Transverse colon (tissue), 4 donors: ENCODE measurements around the gene TMEM239. TPM values are rescaled to one million over a fixed set of nuclear protein-coding genes. Genes with fewer than 3 reads are reported as not detected.

Experiments used
- DNase-seq: peaks from one replicate; pipeline ENCODE4 v3.0.0-alpha.2; 2019
- H3K27ac ChIP-seq, 4 donors: fragments of 200-600 bp; sonication (generic); 2 replicates each; pipeline ENCODE4 v1.5.1; 2016 to 2018; ENCODE audit warnings: inconsistent platforms in 4 of 4
- H3K27me3 ChIP-seq: fragments of 200-600 bp; sonication (generic); 2 replicates; pipeline ENCODE4 v1.5.1; 2017; ENCODE audit warnings: inconsistent platforms
- H3K36me3 ChIP-seq, 4 donors: fragments of 200-600 bp; sonication (generic); 2 replicates each; pipeline ENCODE4 v1.5.1; 2017 to 2019; ENCODE audit warnings: inconsistent platforms in 4 of 4
- H3K4me1 ChIP-seq, 4 donors: fragments of 200-600 bp; sonication (generic); 2 replicates each; pipeline ENCODE4 v1.5.1; 2017 to 2020; ENCODE audit warnings: inconsistent platforms in 4 of 4
- H3K4me3 ChIP-seq, 4 donors: fragments of 200-600 bp; sonication (generic); 1 replicate in 1 of 4; 2 replicates in 3 of 4; pipeline versions ENCODE4 v1.5.1 to v1.6.1; 2017 to 2019; ENCODE audit warnings: inconsistent platforms in 4 of 4
- H3K9me3 ChIP-seq, 2 donors: fragments of 200-600 bp; sonication (generic); 2 replicates each; pipeline ENCODE4 v1.5.1; 2017 to 2019; ENCODE audit warnings: inconsistent platforms in 2 of 2
- EP300 ChIP-seq: sonication (generic); formaldehyde crosslinking; IDR thresholded peaks from one replicate; pipeline ENCODE4 v1.6.1; 2017; ENCODE audit warnings: antibody characterized with exemption, low read depth
- POLR2A ChIP-seq: fragments of 450-650 bp; IDR thresholded peaks from one replicate; pipeline ENCODE4 v1.6.1; 2016; ENCODE audit warnings: antibody characterized with exemption, mild to moderate bottlenecking, moderate library complexity
- POLR2AphosphoS5 ChIP-seq, 3 donors: sonication (generic); formaldehyde crosslinking; IDR thresholded peaks; one replicate each; pipeline ENCODE4 v1.6.1; 2016; ENCODE audit warnings: antibody characterized with exemption in 3 of 3
- WGBS, 2 donors: methylation state at CpG; one replicate each; pipeline ENCODE4 v1.1.5; 2018; ENCODE audit warnings: low coverage in 1 of 2; 5-methylcytosine and 5-hydroxymethylcytosine counted together
- in situ Hi-C, 4 donors: fragments of 200-750 bp; cut with MboI; loops; one replicate each; pipeline versions ENCODE4 v1.15.0 to v1.15.1; 2017; ENCODE audit warnings: low sequenced_read_pairs in 3 of 4, low pct_ligation_motif_present in 1 of 4, low pct_unique_long_range_greater_than_20kb in 1 of 4
- intact Hi-C: fragments of 100-400 bp; cut with DNase I; formaldehyde crosslinking; loops from one replicate; pipeline ENCODE4 v1.15.1; 2023; ENCODE audit warnings: low total_unique reads
- total RNA-seq, 4 donors: library from RNA; depleted of rRNA; stranded (reverse); fragments of >200 nt; gene quantifications; one replicate each; pipeline ENCODE4 v1.1.0, GENCODE V29; 2016
- TF ChIP-seq, protein P1 (sequence below), 5 experiments: fragments of 200-600 bp in 3 of 5; fragments of 450-650 bp in 2 of 5; sonication (generic) in 3 of 5; IDR thresholded peaks; 1 replicate in 2 of 5; 2 replicates in 3 of 5; pipeline ENCODE4 v1.5.1; 2016 to 2017; ENCODE audit warnings: antibody characterized with exemption in 5 of 5, inconsistent platforms in 3 of 5, mild to moderate bottlenecking in 2 of 5, moderate library complexity in 1 of 5

The TMEM239 gene
- total RNA-seq, 4 donors from 2014 or later = not detected

- no peak for DNase-seq
- H3K4me3 ChIP-seq = no peak overlapping the region
- H3K27me3 ChIP-seq = peaks cover 29% of the 10 kb centered on the region
- in situ Hi-C loops = no loop called here
- no peak for TF ChIP-seq POLR2A
- no peaks in the 10 kb centered on the region for H3K36me3 ChIP-seq
- intact Hi-C loops = no loop called here
- peaks cover 0 to 5% (median 1%) of the 10 kb centered on the region in 4 donors for H3K4me1 ChIP-seq
- no peaks in the 10 kb centered on the region for H3K9me3 ChIP-seq
- WGBS, 2 donors = 55 to 80% methylated on average over 1 to 12 of the region's 12 CpGs
- H3K27ac ChIP-seq = no peak overlapping the region
These were observed 44.5 kb upstream of the TMEM239 start for GRCh38 chr20:2771631-2772080.

GRCh38 chr20:2773812-2774211 is 42.4 kb upstream of the TMEM239 start:
- H3K27ac ChIP-seq = no peak overlapping the region
- no peaks in the 10 kb centered on the region for H3K4me1 ChIP-seq
- in situ Hi-C loops = no loop called here
- no peaks in the 10 kb centered on the region for H3K36me3 ChIP-seq
- WGBS, 2 donors = 76 to 87% methylated on average over 5 to 9 of the region's 9 CpGs
- no peaks in the 10 kb centered on the region for H3K9me3 ChIP-seq
- TF ChIP-seq EP300 (no peak), POLR2AphosphoS5 (IDR thresholded peaks at IDR 0.05) (no peak), POLR2A (no peak)
- TF ChIP-seq, protein P1, sequence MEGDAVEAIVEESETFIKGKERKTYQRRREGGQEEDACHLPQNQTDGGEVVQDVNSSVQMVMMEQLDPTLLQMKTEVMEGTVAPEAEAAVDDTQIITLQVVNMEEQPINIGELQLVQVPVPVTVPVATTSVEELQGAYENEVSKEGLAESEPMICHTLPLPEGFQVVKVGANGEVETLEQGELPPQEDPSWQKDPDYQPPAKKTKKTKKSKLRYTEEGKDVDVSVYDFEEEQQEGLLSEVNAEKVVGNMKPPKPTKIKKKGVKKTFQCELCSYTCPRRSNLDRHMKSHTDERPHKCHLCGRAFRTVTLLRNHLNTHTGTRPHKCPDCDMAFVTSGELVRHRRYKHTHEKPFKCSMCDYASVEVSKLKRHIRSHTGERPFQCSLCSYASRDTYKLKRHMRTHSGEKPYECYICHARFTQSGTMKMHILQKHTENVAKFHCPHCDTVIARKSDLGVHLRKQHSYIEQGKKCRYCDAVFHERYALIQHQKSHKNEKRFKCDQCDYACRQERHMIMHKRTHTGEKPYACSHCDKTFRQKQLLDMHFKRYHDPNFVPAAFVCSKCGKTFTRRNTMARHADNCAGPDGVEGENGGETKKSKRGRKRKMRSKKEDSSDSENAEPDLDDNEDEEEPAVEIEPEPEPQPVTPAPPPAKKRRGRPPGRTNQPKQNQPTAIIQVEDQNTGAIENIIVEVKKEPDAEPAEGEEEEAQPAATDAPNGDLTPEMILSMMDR (IDR thresholded peaks at IDR 0.05) = no peak
- DNase-seq = no peak
- intact Hi-C loops = no loop called here
- no peak overlapping the region for H3K4me3 ChIP-seq
- peaks cover 21% of the 10 kb centered on the region for H3K27me3 ChIP-seq

DNA sequence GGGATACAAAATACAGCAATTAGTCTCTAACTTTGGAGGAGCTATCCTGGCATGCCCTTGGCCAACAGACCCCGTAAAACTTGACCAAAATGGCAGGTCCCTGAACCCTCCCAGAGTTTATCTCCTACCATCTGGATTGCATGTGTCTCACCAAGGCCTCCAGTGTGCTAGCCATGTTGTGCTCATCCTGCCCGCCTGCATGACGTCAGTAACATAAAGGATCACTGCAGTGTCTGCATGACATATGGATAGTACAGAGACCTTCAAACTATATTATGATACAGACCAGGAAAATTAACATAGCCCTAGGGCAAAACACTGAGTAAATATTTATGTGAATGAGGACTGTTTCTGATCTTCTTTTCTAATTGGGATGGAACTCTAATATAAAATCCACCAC is 41.0 kb upstream of the TMEM239 start:
- WGBS, 2 donors = 85 to 94% methylated on average over 2 to 3 of the region's 3 CpGs
- Histone ChIP-seq H3K36me3 (no peaks in the 10 kb centered on the region), H3K9me3 (no peaks in the 10 kb centered on the region), H3K27ac (no peak overlapping the region), H3K27me3 (peaks cover 18% of the 10 kb centered on the region), H3K4me1 (no peaks in the 10 kb centered on the region), H3K4me3 (no peak overlapping the region)
- intact Hi-C loops = no loop called here
- TF ChIP-seq POLR2A = no peak
- TF ChIP-seq EP300 = no peak
- TF ChIP-seq, protein P1 (IDR thresholded peaks at IDR 0.05) = no peak
- TF ChIP-seq POLR2AphosphoS5 (IDR thresholded peaks at IDR 0.05) = no peak
- DNase-seq = no peak
- in situ Hi-C loops = no loop called here

DNA sequence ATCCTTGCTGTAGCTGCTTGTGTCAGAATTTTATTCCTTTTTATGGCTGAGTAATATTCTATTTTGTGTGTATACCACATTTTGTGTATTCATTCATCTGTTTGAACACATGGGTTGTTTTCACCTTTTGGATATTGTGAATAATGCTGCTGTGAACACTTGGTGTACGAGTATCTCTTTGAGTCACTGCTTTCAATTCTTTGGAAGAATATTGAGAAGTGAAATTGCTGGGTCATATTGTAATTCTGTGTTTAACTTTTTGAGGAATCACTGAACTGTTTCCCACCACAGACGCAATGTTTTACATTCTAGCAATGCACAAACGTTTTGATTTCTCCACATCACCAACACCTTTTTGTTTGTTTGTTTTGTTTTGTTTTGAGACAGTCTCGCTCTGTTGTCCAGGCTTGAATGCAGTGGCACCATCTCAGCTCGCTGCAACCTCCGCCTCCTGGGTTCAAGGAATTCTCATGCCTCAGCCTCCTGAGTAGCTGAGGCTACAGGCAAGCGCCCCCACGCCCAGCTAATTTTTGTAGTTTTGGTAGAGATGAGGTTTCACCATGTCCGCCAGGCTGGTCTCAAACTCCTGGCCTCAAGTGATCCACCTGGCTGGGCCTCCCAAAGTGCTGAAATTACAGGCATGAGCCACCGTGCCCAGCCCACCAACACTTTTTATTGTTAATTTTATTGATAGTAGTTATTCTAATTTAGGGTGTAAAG is 37.4 kb upstream of the TMEM239 start:
- 66 to 83% methylated on average over 6 to 10 of the region's 10 CpGs for WGBS, 2 donors
- TF ChIP-seq POLR2AphosphoS5 (IDR thresholded peaks at IDR 0.05) (no peak), POLR2A (no peak), EP300 (no peak)
- TF ChIP-seq, protein P1 (IDR thresholded peaks at IDR 0.05) = no peak
- H3K9me3 ChIP-seq = no peaks in the 10 kb centered on the region
- no peaks in the 10 kb centered on the region for H3K36me3 ChIP-seq
- no peaks in the 10 kb centered on the region for H3K4me1 ChIP-seq
- H3K27ac ChIP-seq = no peak overlapping the region
- H3K27me3 ChIP-seq = peaks cover 29% of the 10 kb centered on the region
- in situ Hi-C loops (no loop called here), intact Hi-C loops (no loop called here)
- H3K4me3 ChIP-seq = no peak overlapping the region
- no peak for DNase-seq

DNA sequence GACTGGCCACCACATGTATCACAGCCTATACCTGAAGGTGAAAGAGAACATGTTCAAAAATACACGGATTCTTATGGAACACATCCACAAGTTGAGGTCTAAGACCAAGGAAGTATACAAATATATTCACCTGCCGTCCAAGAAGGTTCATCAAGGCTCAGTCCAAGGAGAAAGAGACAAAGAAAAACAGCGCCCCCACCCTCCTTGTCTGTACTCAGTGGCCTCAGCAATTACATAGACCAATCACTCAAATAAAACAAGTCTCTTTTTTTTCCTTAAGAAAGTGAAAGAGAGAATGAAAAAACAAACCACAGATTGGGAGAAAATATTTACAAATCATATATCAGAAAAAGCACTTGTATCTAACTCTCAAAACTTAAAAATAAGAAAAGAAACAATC is 35.2 kb upstream of the TMEM239 start:
- Histone ChIP-seq H3K4me3 (no peak overlapping the region), H3K27me3 (peaks cover 29% of the 10 kb centered on the region), H3K27ac (no peak overlapping the region), H3K36me3 (no peaks in the 10 kb centered on the region), H3K9me3 (no peaks in the 10 kb centered on the region), H3K4me1 (no peaks in the 10 kb centered on the region)
- 32 to 39% methylated on average over 3 of the region's 3 CpGs for WGBS, 2 donors
- intact Hi-C loops = no loop called here
- in situ Hi-C loops = no loop called here
- TF ChIP-seq EP300 (no peak), POLR2A (no peak), POLR2AphosphoS5 (IDR thresholded peaks at IDR 0.05) (no peak)
- TF ChIP-seq, protein P1 (IDR thresholded peaks at IDR 0.05) = no peak
- no peak for DNase-seq
